Activated CD8-positive, alpha-beta memory T cell treated with anti-CD3 and anti-CD28 coated beads, Interleukin-2, amount 50 U/mL, for 48 hours (primary cell): ENCODE results near the gene KIF26A.
"Not testable (repeated sequence)": the region's sequence is repeated elsewhere in the genome, so short reads cannot be mapped to it uniquely, and the experiment has no call there.

Experiments
- DNase-seq: peaks from one replicate; pipeline ENCODE4 v3.0.0-alpha.2; 2020

The KIF26A gene

DNA sequence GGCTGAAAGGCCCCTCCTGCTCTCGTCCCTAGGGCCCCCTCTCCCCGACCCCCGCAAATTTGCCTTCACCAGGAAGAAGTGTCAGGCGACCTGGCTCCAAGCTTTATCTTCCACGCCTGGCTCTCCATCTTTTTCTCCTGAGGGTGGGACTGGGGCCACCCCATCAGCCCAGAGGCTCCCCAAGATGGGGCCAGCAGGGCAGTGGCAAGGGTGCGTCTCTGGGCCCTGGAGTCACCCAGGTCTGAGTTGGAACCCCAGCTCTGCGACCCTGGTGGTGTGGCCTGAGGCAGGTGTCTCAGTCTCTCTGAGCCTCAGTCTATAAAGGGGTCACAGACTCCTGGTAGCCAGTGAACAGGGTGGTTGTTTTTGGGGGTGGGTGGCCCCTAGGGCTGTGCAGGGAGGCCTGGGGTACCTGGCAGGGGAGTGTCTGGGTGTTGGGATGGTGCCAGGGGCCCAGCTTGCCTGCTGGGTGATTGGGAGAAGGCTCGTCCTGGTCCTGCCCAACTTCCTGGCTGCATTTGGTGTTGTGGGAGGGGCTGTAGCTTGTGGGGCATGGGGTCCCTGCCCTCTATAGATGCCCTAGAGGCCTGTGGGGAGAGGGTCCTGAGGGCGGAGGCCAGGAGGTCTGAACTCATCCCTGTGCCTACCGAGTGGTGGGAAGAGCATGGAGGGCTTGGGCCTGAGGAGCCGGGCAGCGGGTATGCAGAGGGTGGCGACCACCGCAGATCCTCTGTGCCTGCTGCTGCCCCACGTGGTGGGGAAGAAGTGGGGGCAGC lies 7.6 kb downstream of the KIF26A start:
- DNase-seq = no peak

DNA sequence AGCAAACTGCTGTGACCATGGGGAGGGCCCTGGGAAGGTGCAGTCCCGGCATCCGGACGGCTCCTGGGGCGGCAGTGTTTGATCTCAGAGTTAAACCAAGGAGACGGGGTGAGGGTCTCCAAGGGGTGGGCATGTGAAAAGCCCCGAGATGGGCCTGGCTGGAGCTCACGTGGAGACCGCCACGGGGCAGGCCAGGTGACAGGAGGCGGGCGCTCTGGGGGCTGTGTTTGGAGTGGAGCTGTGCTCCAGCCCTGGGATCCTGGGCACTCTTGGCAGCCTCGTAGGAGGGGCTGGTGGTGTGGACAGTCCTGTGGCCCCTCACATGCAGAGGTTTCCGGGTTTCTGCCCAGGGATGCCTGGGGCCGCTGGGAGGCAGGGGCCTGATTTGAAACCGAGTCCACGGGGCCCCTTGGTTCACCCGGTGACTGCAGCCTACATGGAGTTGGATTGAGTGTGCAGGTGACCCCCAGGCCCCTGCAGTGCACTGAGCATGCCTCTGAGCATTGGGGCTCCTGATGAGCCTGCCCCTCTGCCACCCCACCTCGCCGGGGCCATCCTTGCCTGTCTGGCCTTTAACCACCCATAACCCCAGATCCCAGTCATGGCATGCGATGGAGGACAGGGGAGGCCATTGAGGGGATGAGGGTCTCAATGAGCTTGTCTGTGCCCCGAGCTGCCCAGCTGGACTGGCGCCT lies 8.4 kb downstream of the KIF26A start:
- no peak for DNase-seq

- no peak for DNase-seq
These were observed 9.1 kb downstream of the KIF26A start for GRCh38 chr14:104147346-104148125.

GRCh38 chr14:104148433-104149277 lies 10.3 kb downstream of the KIF26A start:
- no peak for DNase-seq

- no peak for DNase-seq
These were observed 10.8 kb downstream of the KIF26A start for GRCh38 chr14:104149278-104149595.

DNA sequence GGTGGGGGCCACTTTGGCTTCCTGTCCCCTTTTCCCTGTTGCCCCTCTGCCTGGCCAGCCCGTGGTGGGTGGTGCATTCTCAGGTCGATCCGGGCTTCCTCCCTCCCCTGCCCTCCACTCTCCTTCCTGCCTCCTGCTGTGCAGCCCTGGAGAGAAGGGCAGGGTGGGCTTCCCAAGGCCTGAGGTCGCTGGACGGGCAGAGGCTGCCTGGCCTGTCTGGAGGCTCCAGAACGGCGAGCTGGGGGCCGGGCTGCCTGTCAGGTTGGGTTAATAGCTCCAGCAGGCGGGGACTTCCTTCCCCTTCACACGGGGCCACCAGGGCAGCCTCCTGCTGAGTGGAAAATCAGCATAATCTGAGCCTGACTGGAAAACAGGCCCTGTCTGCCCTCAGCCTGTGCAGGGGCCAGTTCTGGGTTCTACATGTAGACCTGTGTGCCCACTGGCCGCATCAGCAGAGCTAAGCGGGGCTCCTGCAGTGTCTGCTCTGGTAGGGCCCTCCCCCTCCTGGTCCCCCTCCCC lies 11.3 kb downstream of the KIF26A start:
- no peak for DNase-seq

GRCh38 chr14:104150136-104151025 lies 12.0 kb downstream of the KIF26A start:
- no peak for DNase-seq

DNA sequence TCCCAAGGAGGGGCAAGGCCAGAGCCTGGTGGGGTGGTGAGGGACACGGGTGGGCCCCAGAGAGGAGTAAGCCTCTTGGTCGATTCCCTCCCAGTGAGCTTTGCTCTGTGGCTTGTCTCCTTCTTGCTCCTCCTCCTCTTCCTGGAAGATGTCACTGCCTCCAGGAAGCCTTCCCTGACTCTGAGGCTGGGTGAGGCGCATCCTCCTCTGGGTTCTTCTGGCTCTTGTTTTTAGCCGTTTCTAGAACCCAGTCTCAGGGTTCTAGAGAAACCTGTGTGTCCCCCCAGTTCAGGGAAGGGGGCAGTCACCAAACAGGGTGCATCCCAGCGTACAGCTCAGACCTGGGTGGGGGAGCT lies 12.6 kb downstream of the KIF26A start:
- no peak for DNase-seq

DNA sequence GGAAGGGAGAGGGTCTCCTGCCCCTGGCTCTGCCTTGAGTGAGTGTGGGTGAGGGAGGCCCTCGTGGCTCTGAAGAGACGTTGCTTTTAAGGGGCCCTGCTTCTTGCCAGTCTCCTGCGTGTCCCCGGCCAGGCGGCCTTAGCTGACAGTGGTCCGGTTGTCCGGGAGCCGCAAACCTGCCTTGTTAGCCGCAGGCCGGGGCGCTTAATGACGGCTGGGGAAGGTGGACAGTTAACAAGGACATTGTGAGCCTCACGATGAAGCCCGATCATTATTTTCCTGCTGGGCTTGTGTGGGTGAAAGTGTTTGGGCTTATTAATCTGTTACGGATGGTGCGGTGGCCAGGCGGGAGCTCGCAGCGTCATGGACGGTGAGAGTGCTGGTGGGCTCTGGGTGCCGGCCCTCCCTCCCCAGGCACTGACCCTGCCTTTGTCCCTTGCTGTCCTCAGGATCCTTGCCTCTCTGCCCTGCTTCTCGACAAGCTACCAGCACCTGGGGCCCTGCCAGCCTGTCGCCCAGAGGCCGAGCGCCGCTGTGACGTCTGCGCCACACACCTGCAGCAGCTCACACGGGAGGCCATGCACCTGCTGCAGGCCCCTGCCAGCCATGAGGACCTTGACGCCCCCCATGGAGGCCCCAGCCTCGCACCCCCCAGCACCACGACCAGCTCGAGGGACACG lies 13.3 kb downstream of the KIF26A start:
- no peak for DNase-seq

GRCh38 chr14:104152246-104152575 lies 13.8 kb downstream of the KIF26A start:
- no peak for DNase-seq

DNA sequence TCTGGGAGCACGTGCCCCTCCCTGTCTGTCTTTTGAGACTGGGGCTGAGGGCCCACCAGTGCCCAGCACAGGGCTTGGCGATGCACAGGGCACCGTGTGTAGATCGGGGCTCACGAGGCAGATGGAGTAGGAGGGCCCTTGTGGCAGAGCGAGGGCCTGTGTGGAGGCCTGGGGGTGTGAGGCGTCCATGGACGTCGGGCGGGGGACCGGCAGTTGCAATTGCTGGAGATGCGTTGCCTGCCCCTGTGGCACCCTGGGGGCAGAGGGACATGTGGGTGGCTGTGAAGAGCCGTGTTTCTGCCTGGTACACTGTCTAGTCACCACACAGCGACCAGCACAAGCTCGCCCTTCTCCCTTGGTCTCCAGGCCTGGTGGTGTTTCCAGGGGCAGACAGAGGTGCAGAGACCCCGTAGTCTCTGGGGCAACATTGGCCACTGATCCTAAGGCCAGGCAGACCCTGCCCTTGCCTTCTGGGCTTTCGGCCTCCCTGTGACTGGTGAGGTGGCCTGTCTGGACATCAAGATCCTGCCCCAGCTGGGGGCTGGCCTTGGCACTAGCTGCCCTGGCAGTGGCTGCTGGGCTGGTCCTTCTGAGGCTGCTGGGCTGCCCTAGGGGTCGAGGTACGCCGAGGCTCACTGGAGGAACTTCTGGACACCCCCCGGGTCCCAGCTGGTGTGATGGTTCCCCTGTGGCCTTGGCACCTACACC lies 14.5 kb downstream of the KIF26A start:
- DNase-seq = no peak

- DNase-seq = not testable (repeated sequence)
These were observed 15.0 kb downstream of the KIF26A start for GRCh38 chr14:104153394-104153755.

- DNase-seq = no peak
These were observed 15.9 kb downstream of the KIF26A start for GRCh38 chr14:104154246-104154645.

DNA sequence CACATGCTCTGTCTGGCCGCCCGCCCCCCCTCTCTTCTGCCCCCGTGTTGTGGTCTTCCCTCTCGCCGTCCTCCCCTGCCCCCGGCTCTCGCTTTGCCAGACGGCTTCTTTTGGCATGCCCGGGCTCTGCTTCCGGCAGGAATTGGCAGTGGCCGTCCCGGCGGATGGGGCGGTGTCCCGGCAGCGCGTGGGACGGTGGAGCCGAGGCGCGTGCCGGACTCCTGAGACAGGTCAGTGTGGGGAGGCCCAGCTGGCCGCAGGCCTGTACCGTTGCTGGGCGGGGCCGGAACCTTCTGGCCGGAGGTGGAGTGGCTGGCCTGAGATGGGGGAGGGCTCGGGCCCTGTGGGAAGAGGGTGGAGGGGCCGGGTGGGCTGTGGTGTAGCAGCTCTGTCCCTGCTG lies 17.1 kb downstream of the KIF26A start:
- no peak for DNase-seq

DNA sequence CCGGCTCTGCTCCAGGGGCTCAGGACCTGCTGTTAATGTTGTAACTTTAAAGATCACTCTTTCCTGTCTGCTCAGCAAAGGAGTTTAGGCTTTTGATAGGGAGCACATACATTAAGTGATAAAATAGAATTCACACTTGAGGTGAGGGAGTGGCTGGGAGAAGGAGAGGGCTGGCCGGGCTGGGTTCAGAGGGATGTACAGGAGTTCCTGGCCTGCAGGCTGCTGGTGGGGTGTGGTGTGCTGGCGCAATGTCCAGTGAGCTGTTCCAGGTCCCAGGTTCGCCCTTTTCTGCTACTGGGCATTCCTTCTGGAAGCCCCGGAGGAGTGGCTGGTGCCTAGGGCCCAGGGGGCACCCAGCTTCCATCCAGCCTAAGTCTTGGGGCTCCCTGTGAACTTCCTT lies 17.8 kb downstream of the KIF26A start:
- DNase-seq = no peak

DNA sequence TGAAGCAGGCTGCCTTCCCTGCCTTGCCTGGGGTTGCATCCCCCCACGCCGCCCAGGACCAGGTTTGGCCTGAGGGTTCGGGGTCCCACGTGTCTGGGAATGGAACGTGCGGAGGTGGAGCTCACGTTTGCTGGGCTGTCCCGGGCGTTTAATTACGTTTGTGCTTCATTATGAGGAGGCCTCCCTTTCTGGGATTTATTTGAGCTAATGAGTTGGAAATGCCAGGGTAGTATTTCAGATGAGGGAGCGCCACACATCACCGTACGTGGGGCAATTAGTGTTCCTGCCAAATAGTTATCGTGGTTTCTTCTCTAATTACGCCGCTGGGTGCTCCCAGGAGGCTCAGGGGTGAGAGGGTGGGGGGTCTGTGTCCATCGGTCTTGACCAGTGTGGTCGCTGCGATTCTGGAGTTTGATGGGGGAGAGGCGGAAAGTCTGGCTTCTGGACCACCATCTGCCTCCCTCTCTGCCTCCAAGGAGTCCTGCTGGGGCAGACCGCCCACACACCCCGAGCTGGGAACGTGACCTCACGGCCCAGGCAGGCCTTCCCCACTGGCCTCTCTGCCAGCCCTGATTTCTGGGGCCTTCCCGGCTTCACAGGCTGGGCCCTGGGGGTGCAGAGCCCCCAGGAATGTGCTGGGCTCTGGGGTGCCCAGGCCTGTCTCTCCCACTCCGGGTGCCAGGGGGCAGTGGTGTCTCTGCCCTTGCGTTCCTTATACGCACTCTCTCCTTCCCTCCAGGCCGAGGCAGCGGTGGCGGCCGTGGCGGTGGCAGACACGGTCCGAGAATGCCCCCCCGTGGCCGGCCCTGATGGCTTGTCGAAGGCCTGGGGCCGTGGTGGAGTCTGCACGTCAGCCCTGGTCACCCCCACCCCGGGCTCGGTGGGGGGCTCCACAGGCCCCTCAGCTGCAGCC lies 18.9 kb downstream of the KIF26A start:
- DNase-seq = no peak

DNA sequence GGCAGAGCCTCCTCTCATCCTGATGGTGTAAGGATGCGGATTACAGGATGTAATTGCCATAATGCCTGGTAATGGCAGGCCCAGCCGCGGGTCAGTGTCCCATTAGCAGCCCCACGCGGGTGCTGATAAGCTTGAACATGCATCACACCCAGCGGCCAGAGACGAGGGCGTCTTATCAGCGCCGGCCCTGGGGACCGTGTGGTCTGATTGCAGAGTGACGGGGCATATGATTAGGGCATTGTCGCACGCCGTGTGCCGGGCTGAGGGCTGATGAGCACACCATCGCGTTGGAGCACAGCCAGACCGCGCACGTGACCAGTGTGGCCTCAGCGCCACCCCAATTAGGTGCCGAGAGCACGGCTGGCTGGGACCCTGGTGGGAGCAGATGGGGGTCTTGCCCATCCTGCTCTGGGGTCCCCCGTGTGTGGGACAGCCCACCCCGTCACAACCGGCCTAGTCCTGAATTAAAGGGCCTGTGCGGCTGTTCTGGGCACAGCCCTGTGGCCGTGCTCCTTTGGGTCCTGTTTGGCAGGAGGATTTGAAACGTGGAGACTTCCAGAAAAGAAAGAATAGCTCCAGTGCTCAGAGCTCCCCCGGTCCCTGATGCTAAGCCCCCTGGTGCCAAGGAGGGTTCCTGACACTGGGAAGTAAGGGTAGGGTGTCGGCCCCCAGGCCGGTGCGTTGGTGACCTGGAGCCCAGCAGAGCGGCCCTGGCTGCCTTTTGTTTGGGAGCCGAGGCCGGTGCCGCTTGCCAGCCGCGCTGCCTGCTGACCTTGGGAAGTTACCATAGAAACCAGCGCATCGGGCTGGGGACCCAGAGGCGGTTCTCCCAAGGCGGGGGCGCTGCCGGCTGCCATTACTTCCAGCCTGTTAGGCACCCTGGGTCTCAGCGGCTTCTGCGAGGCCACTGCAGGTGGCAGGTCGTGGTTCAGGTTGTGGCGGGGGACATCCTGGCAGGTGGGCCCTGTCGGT lies 20.7 kb downstream of the KIF26A start:
- DNase-seq = no peak

GRCh38 chr14:104159990-104160389 lies 21.6 kb downstream of the KIF26A start:
- no peak for DNase-seq
